ENCODE measurements around the gene FYCO1.

FYCO1 gene

DNA sequence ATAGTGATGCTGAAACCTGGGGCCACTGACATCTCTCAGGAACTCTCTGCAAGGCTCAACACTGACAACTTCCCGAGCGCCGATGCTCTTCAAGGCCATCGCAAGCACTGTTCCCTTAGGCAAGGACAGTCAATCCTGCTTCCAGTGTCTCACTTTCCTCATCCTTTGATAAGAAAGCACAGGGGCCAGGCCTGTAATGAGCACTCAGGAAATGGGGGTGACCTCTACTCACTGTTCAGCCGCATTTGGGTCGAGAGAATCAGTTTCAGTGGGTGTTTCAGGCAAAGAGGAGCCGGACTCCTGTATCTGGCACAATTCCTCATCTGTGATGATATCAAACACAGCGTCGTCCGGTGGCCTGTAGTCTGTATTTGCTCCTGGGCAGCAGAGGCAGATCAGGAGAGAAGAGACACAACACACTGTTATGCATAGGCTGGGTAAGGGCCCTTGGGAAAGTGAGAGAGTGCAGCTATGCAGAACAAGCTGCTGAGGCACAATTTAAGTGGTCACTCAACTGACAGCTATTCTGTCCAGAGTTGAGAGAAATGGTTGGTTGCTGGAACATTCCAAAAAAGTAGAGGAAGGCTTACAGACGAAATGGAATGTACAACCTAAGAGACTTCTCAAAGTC lies 40.5 kb downstream of the FYCO1 start:
- no peak for TF ChIP-seq CTCF (IDR thresholded peaks at IDR 0.05; ENCODE audit: control insufficient read depth, extremely low read depth, insufficient read depth)
- H3K4me3 ChIP-seq (ENCODE audit: low read depth, low read length), result no peak overlapping the region
- no peak for DNase-seq (ENCODE audit: low read depth)

DNA sequence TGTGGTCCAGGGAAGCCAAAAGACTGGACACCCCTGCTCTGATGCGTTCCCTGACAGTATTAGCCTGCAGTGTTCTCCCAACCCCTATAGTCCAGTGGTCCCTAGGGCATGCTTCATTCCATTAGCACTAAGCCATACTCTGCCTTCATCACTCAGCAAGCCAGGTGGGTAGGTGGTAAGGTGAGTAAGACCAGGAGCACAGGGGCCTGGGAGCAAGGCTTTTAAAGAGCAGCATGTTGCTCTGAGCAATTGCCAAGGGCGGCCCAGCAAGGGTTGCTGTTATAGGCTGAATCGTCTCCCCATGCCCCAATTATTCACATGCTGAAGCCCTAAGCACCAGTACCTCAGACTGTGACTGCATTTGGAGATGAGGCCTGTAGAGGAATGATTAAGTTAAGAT lies 41.3 kb downstream of the FYCO1 start:
- no peak for DNase-seq (ENCODE audit: low read depth)
- no peak for TF ChIP-seq CTCF (IDR thresholded peaks at IDR 0.05; ENCODE audit: control insufficient read depth, extremely low read depth, insufficient read depth)
- H3K4me3 ChIP-seq (ENCODE audit: low read depth, low read length), result no peak overlapping the region

DNA sequence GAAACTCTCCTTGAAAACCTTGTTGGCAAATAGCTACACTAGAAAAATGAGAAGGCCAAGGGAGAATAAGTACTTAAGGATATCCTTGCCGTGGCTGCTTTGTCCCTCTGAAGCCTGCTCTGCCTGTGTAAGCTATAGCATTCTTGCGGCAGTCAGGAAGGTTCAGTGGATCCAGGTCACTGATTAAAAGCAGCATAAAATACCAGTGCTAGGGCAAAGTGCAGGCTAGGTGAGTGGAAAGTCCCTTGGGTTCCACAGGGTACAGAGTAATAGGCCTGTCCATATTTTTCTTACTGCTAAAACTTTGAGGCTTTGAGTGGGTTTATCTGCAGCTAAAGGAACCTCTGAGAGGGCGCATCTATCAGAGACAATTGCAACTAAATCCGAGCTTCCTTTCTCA lies 42.1 kb downstream of the FYCO1 start:
- TF ChIP-seq CTCF (IDR thresholded peaks at IDR 0.05; ENCODE audit: control insufficient read depth, extremely low read depth, insufficient read depth), result no peak
- H3K4me3 ChIP-seq (ENCODE audit: low read depth, low read length), result no peak overlapping the region
- DNase-seq (ENCODE audit: low read depth), result no peak

DNA sequence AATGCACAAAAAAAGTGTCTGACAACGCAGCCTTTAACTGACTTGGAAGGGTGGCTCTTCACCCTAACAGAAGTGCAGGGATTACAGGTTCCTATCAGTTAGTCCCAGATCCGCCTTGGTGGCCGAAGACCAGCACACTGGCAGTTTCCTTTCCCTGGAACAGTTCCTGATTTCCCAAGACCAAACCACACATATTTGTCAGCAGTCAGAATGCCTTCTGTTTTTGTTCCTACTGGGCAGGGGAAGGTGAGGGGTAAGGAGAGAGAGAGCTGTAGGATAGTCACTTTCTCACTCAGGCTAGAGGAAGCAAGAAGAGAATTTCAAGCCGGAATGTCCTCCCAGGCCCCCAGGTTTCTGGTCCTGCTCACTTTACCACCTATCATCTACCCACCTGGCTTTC lies 43.2 kb downstream of the FYCO1 start:
- TF ChIP-seq CTCF (IDR thresholded peaks at IDR 0.05; ENCODE audit: control insufficient read depth, extremely low read depth, insufficient read depth), result no peak
- no peak overlapping the region for H3K4me3 ChIP-seq (ENCODE audit: low read depth, low read length)
- DNase-seq (ENCODE audit: low read depth), result no peak

DNA sequence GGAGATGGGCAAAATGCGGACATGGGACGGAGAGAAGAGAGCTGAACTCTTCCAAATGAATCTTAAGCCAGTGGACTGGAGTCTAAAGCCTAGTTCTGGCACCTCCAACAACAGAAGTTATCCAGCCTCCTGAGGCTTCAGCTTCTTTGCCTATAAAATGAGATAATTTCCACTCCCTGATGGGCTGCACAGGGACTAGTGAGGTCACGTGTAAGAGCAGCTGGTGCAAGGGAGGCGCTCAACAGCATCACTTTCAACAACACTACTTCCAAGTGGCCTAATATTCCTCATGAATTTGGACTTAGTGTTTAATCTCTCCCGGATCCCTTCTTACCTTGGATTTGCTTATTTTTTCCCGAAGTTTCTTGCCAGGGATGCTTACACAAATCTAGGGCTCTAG lies 43.7 kb downstream of the FYCO1 start:
- no peak for DNase-seq (ENCODE audit: low read depth)
- no peak overlapping the region for H3K4me3 ChIP-seq (ENCODE audit: low read depth, low read length)
- TF ChIP-seq CTCF (IDR thresholded peaks at IDR 0.05; ENCODE audit: control insufficient read depth, extremely low read depth, insufficient read depth), result no peak

DNA sequence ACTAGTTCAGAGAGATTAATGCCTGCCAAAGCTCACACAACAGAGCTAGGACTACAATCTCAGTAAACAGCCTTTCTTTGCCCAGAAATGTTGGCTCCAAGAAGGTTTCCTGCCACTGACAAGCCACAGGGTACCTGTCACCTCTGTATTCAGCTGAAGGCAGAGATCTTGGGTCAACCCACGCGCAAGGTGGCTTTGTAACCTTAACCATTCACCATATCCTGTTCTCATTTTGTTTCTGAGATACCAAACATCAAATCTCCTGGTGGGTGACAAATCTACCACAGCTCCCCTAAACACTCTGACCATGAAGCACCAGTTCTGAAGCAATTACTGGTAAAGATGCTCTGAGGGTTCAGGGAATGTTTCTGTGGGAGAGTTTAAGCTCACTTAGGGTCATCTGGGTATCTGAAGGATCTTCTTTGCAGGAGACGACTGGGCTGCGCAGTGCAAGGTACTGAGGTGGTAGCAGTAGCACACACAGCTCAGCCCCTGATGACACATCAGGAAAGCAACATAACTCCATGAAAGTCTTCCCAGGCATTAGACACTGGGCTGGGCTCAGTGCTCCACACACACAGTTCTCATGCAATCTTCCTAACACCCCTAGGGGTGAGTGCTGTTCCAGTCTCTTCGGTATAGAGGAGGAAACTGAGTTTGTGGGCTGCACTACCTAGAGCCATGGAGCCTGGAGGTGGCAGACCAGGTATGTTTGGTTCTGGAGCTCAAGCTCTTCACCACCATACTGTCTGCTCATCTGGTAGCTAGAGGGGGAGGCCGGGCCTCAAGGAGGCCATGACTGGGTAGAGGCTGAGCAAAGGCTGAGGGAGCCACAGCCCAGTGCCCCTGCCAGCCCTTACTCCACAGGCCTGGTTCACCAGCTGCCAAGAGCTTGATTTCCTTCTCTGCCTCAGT lies 44.7 kb downstream of the FYCO1 start:
- H3K4me3 ChIP-seq (ENCODE audit: low read depth, low read length), result no peak overlapping the region
- no peak for TF ChIP-seq CTCF (IDR thresholded peaks at IDR 0.05; ENCODE audit: control insufficient read depth, extremely low read depth, insufficient read depth)
- DNase-seq (ENCODE audit: low read depth), result no peak
